ENCODE measurements around the gene BANF1.

BANF1 gene

DNA sequence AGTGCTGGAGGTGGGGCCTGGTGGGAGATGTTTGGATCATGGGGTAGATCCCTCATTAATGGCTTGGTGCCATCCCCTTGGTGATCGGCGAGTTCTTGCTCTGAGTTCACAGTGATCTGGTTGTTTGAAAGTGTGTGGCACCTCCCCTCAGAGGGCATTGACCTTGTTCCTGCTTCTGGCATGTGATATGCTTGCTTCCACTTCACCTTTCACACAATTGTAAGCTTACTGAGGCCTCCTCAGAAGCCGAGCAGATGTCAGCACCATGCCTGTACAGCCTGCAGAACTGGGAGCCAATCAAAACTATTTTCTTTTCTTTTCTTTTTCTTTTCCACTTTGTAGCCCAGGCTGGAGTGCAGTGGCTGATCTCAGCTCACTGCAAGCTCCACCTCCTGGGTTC is 35.0 kb downstream of the BANF1 start:
- no peaks in the 10 kb centered on the region for H3K9me3 ChIP-seq (ENCODE audit: insufficient read depth, low read length, severe bottlenecking)
- no peak overlapping the region for H2AFZ ChIP-seq (ENCODE audit: low read depth, low read length)
- H3K79me2 ChIP-seq (ENCODE audit: insufficient read depth, low read length), result no peaks in the 10 kb centered on the region
- no peak overlapping the region for H3K27ac ChIP-seq (ENCODE audit: low read length)
- no peak overlapping the region for H3K4me3 ChIP-seq (ENCODE audit: low read depth in 1 of 2, low read length in 2 of 2)
- no peak overlapping the region for H3K4me2 ChIP-seq (ENCODE audit: insufficient read depth, low read length)
- ATAC-seq (ENCODE audit: insufficient read depth, low read depth) (no peak), DNase-seq (no peak)
- H3K27me3 ChIP-seq (ENCODE audit: insufficient read depth, low read length, poor library complexity), result no peaks in the 10 kb centered on the region
- no peak for TF ChIP-seq CTCF (IDR thresholded peaks at IDR 0.05; ENCODE audit: borderline replicate concordance, extremely low read depth, low read length, poor library complexity, severe bottlenecking)
- no peak for TF ChIP-seq EZH2 (IDR thresholded peaks at IDR 0.05; ENCODE audit: borderline replicate concordance, low read depth, low read length, severe bottlenecking)
- no peaks in the 10 kb centered on the region for H3K36me3 ChIP-seq (ENCODE audit: insufficient read depth, low read length)
- no peaks in the 10 kb centered on the region for H4K20me1 ChIP-seq (ENCODE audit: insufficient read depth, low read length)
- H3K4me1 ChIP-seq (ENCODE audit: insufficient read depth, low read length), result no peaks in the 10 kb centered on the region
- H3K9ac ChIP-seq (ENCODE audit: low read depth, low read length), result no peak overlapping the region

- no peak for ATAC-seq (ENCODE audit: insufficient read depth, low read depth)
These were observed 37.5 kb downstream of the BANF1 start for GRCh38 chr11:66039765-66040164.

GRCh38 chr11:66042227-66042995 is 40.1 kb downstream of the BANF1 start:
- Histone ChIP-seq H3K4me2 (ENCODE audit: insufficient read depth, low read length) (no peak overlapping the region), H3K27me3 (ENCODE audit: insufficient read depth, low read length, poor library complexity) (no peaks in the 10 kb centered on the region), H3K27ac (ENCODE audit: low read length) (no peak overlapping the region), H3K9ac (ENCODE audit: low read depth, low read length) (no peak overlapping the region), H3K4me1 (ENCODE audit: insufficient read depth, low read length) (peaks cover 13% of the 10 kb centered on the region), H3K4me3 (ENCODE audit: low read depth in 1 of 2, low read length in 2 of 2) (no peak overlapping the region), H3K9me3 (ENCODE audit: insufficient read depth, low read length, severe bottlenecking) (no peaks in the 10 kb centered on the region), H4K20me1 (ENCODE audit: insufficient read depth, low read length) (no peaks in the 10 kb centered on the region), H3K36me3 (ENCODE audit: insufficient read depth, low read length) (no peaks in the 10 kb centered on the region), H3K79me2 (ENCODE audit: insufficient read depth, low read length) (no peaks in the 10 kb centered on the region), H2AFZ (ENCODE audit: low read depth, low read length) (no peak overlapping the region)
- DNase-seq (no peak), ATAC-seq (ENCODE audit: insufficient read depth, low read depth) (no peak)
- TF ChIP-seq CTCF (IDR thresholded peaks at IDR 0.05; ENCODE audit: borderline replicate concordance, extremely low read depth, low read length, poor library complexity, severe bottlenecking) (no peak), EZH2 (IDR thresholded peaks at IDR 0.05; ENCODE audit: borderline replicate concordance, low read depth, low read length, severe bottlenecking) (no peak)

More at GRCh38 chr11:66039765-66040164, 37.5 kb downstream of the BANF1 start:
- H3K36me3 ChIP-seq (ENCODE audit: insufficient read depth, low read length), result no peaks in the 10 kb centered on the region
- no peak overlapping the region for H3K27ac ChIP-seq (ENCODE audit: low read length)
- H3K9ac ChIP-seq (ENCODE audit: low read depth, low read length), result no peak overlapping the region
- H3K4me2 ChIP-seq (ENCODE audit: insufficient read depth, low read length), result no peak overlapping the region
- no peak overlapping the region for H3K4me3 ChIP-seq (ENCODE audit: low read depth in 1 of 2, low read length in 2 of 2)
- H3K4me1 ChIP-seq (ENCODE audit: insufficient read depth, low read length), result peaks cover 2% of the 10 kb centered on the region
- H3K27me3 ChIP-seq (ENCODE audit: insufficient read depth, low read length, poor library complexity), result no peaks in the 10 kb centered on the region
- no peak for DNase-seq
- no peak overlapping the region for H2AFZ ChIP-seq (ENCODE audit: low read depth, low read length)
- TF ChIP-seq EZH2 (IDR thresholded peaks at IDR 0.05; ENCODE audit: borderline replicate concordance, low read depth, low read length, severe bottlenecking) (no peak), CTCF (IDR thresholded peaks at IDR 0.05; ENCODE audit: borderline replicate concordance, extremely low read depth, low read length, poor library complexity, severe bottlenecking) (no peak)
- H3K9me3 ChIP-seq (ENCODE audit: insufficient read depth, low read length, severe bottlenecking), result no peaks in the 10 kb centered on the region
- no peaks in the 10 kb centered on the region for H3K79me2 ChIP-seq (ENCODE audit: insufficient read depth, low read length)
- H4K20me1 ChIP-seq (ENCODE audit: insufficient read depth, low read length), result no peaks in the 10 kb centered on the region
